Left ventricle myocardium inferior (tissue), 1 donor: ENCODE measurements around the gene CNOT2. TPM values are rescaled to one million over a fixed set of nuclear protein-coding genes. Genes with fewer than 3 reads are reported as not detected.

Source experiments
- DNase-seq: peaks from one replicate; pipeline ENCODE4 v3.0.0-alpha.2; 2020
- H3K27ac ChIP-seq: fragments of 200-600 bp; replicated peaks from 2 replicates; pipeline ENCODE4 v1.8.0; 2021
- H3K27me3 ChIP-seq: fragments of 200-600 bp; 2 replicates; pipeline ENCODE4 v1.8.0; 2021; ENCODE audit warnings: low read depth
- H3K36me3 ChIP-seq: fragments of 200-600 bp; 2 replicates; pipeline ENCODE4 v1.8.0; 2021
- H3K4me1 ChIP-seq: fragments of 200-600 bp; 2 replicates; pipeline ENCODE4 v1.8.0; 2021
- H3K4me3 ChIP-seq: fragments of 200-600 bp; 2 replicates; pipeline ENCODE4 v1.8.0; 2021; ENCODE audit warnings: mild to moderate bottlenecking, moderate library complexity
- H3K9me3 ChIP-seq: fragments of 200-600 bp; replicated peaks from 2 replicates; pipeline ENCODE4 v1.8.0; 2021
- CTCF ChIP-seq: fragments of 200-600 bp; IDR thresholded peaks from 2 replicates; pipeline ENCODE4 v1.8.0; 2021; ENCODE audit warnings: antibody characterized with exemption, mild to moderate bottlenecking, borderline replicate concordance
- intact Hi-C: fragments of 100-400 bp; cut with micrococcal nuclease; formaldehyde crosslinking; loops from one replicate; pipeline ENCODE4 v1.11.0; 2022
- total RNA-seq: library from RNA; stranded (reverse); fragmentation: NEBNext Ultra II Directional; extraction: Animal tissue kit (Norgen Biotek cat#: 25700); gene quantifications from one replicate; pipeline ENCODE4 v1.2.1, GENCODE V29; 2021
- donor health status: DM: no; HTN: yes; CAD: no; lungs with severe emphysema.

Gene CNOT2
- total RNA-seq, 1 donor from 2014 or later: 33.0 TPM

DNA sequence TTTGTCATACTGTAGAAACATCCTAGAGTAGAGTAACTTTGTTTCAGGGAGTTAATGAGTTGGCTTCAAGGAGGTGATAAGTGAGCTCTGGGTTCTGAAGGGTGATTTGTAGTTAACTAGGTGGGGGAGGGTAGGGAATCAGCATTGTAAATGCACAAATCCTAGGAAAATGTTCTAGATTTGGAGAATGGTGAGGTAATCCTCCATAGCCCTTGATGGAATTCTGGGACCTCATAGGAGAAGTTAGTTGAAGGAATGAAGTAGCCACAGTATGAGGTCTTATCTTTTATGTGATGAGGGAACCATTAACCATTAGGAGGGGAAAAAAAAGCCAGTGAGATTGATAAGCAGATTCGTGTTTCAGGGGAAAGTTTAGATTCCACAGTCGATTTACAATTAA, 8.0 kb downstream of the CNOT2 start:
- H3K27ac ChIP-seq: no peak overlapping the region
- TF ChIP-seq CTCF: no peak
- H3K27me3 ChIP-seq: no peaks in the 10 kb centered on the region
- H3K36me3 ChIP-seq: no peaks in the 10 kb centered on the region
- no peak overlapping the region for H3K4me3 ChIP-seq
- H3K9me3 ChIP-seq: no peaks in the 10 kb centered on the region
- intact Hi-C loops: no loop called here
- peaks cover 91% of the 10 kb centered on the region for H3K4me1 ChIP-seq
- DNase-seq: no peak

GRCh38 chr12:70251661-70252060, 8.4 kb downstream of the CNOT2 start:
- TF ChIP-seq CTCF: no peak
- Histone ChIP-seq H3K9me3 (no peaks in the 10 kb centered on the region), H3K4me1 (peaks cover 91% of the 10 kb centered on the region), H3K27ac (no peak overlapping the region), H3K36me3 (no peaks in the 10 kb centered on the region), H3K4me3 (no peak overlapping the region), H3K27me3 (no peaks in the 10 kb centered on the region)
- no peak for DNase-seq
- intact Hi-C loops: no loop called here

- Histone ChIP-seq H3K4me1 (peaks cover 91% of the 10 kb centered on the region), H3K9me3 (no peaks in the 10 kb centered on the region), H3K27me3 (no peaks in the 10 kb centered on the region), H3K27ac (no peak overlapping the region), H3K36me3 (no peaks in the 10 kb centered on the region), H3K4me3 (no peak overlapping the region)
- intact Hi-C loops: no loop called here
- no peak for DNase-seq
- TF ChIP-seq CTCF: no peak
These were observed 9.6 kb downstream of the CNOT2 start for GRCh38 chr12:70252832-70253231.

- DNase-seq: no peak
- Histone ChIP-seq H3K4me1 (peaks cover 91% of the 10 kb centered on the region), H3K4me3 (no peak overlapping the region), H3K9me3 (no peaks in the 10 kb centered on the region), H3K36me3 (no peaks in the 10 kb centered on the region), H3K27ac (no peak overlapping the region), H3K27me3 (no peaks in the 10 kb centered on the region)
- intact Hi-C loops: no loop called here
- TF ChIP-seq CTCF: no peak
These were observed 11.0 kb downstream of the CNOT2 start for GRCh38 chr12:70254225-70254624.

DNA sequence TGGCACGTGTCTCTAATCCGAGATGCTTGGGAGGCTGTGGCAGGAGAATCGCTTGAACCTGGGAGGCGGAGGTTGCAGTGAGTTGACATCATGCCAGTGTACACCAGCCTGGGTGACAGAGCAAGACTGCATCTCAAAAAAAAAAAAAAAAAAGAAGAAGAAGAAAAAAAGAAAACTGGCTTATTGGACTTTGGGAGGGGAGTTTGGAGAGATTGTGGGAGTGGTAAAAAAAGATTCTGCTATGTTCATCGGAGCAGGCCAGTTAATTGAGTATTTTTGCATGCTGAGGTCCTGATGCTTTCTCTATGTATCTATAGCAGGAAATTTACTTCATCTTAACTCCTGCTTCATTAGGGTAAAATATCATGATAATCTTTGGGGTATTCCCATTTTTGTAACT, 11.6 kb downstream of the CNOT2 start:
- peaks cover 86% of the 10 kb centered on the region for H3K4me1 ChIP-seq
- no peak for DNase-seq
- H3K27ac ChIP-seq: no peak overlapping the region
- no peak for TF ChIP-seq CTCF
- no peak overlapping the region for H3K4me3 ChIP-seq
- no peaks in the 10 kb centered on the region for H3K27me3 ChIP-seq
- no peaks in the 10 kb centered on the region for H3K36me3 ChIP-seq
- no peaks in the 10 kb centered on the region for H3K9me3 ChIP-seq
- intact Hi-C loops: no loop called here

GRCh38 chr12:70255311-70255710, 12.1 kb downstream of the CNOT2 start:
- Histone ChIP-seq H3K4me3 (no peak overlapping the region), H3K27ac (no peak overlapping the region), H3K4me1 (peaks cover 83% of the 10 kb centered on the region), H3K9me3 (no peaks in the 10 kb centered on the region), H3K27me3 (no peaks in the 10 kb centered on the region), H3K36me3 (no peaks in the 10 kb centered on the region)
- TF ChIP-seq CTCF: no peak
- intact Hi-C loops: no loop called here
- no peak for DNase-seq
